ENCODE results near the gene ANKS1B. TPM values are rescaled to one million over a fixed set of nuclear protein-coding genes. Genes with fewer than 3 reads are reported as not detected.

The ANKS1B gene
- total and polyA plus RNA-seq, 4 donors: 0.03 to 3.4 (median 0.53) TPM

DNA sequence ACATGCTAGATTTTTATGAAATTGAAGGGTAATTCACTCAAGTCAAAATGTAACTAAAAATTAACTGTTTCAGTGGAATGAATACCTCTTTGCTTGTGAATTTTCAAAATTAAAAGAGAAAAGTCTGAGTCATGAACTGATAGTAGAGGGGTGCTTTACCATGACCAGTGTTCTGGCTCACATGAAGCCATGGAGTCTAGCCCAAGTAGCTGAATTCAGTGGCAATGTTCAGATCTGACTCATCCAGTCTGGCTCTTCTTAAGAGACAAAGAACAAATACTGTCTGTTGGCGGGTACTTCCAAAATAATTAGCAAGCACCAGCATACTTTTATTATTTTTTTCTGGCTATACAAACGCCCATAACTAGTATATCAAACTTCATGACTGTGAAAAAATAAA lies 703.5 kb downstream of the ANKS1B start:
- no peaks in the 10 kb centered on the region for H3K4me1 ChIP-seq (ENCODE audit: control insufficient read depth in 4 of 4, insufficient read depth in 4 of 4, low read length in 3 of 4)
- DNase-seq (ENCODE audit: low spot score): no peak
- TF ChIP-seq EGR1 (IDR thresholded peaks at IDR 0.05; ENCODE audit: low read depth in 2 of 2): no peak
- TF ChIP-seq FOXA2 (IDR thresholded peaks at IDR 0.05): no peak
- TF ChIP-seq, protein P1, sequence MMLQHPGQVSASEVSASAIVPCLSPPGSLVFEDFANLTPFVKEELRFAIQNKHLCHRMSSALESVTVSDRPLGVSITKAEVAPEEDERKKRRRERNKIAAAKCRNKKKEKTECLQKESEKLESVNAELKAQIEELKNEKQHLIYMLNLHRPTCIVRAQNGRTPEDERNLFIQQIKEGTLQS (IDR thresholded peaks at IDR 0.05): no peak
- TF ChIP-seq ZBTB33 (IDR thresholded peaks at IDR 0.05): no peak
- TF ChIP-seq MAX (IDR thresholded peaks at IDR 0.05): no peak
- TF ChIP-seq FOXA1 (IDR thresholded peaks at IDR 0.05): no peak
- TF ChIP-seq HNF4G (IDR thresholded peaks at IDR 0.05): no peak
- TF ChIP-seq GABPA (IDR thresholded peaks at IDR 0.05 in 1 of 2, conservative IDR thresholded peaks at IDR 0.05 in 1 of 2): no peak
- no peak for TF ChIP-seq TAF1 (conservative IDR thresholded peaks at IDR 0.05)
- no peak for TF ChIP-seq JUND (IDR thresholded peaks at IDR 0.05)
- no peak for TF ChIP-seq REST (IDR thresholded peaks at IDR 0.05)
- WGBS: 68% methylated on average over 2 of the region's 2 CpGs
- no peaks in the 10 kb centered on the region for H3K9me3 ChIP-seq (ENCODE audit: control insufficient read depth in 4 of 4, low read length in 3 of 4)
- no peaks in the 10 kb centered on the region for H3K36me3 ChIP-seq (ENCODE audit: control insufficient read depth in 4 of 4, insufficient read depth in 3 of 4, low read depth in 1 of 4, low read length in 3 of 4)
- no peak overlapping the region for H3K27ac ChIP-seq (ENCODE audit: low read depth in 1 of 2, low read length in 2 of 2)
- no peaks in the 10 kb centered on the region for H3K27me3 ChIP-seq (ENCODE audit: control insufficient read depth in 4 of 4, insufficient read depth in 4 of 4, low read length in 3 of 4)
- H3K4me3 ChIP-seq (ENCODE audit: low read depth in 1 of 3, low read length in 3 of 3): no peak overlapping the region
- no peak overlapping the region for H3K9ac ChIP-seq (ENCODE audit: low read depth in 1 of 2, low read length in 2 of 2)

DNA sequence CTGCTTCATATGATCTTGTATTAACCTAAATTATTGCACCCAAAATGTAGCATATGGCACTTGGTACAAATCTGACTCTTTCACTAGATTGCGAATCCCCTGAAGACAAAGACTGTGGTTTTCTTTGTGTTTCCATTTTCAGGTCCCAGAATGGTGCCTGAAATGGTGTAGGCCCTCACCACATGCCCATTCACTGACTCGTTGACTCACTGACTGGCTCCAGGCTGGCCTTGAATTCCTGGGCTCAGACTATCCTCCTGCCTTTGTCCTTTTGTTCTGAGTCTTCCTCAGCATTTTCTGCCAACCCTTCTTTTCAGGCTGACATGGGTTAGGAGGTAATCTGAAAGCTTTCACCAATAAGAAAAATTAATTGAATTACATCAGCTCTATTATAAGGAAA lies 705.8 kb downstream of the ANKS1B start:
- Histone ChIP-seq H3K9me3 (ENCODE audit: control insufficient read depth in 4 of 4, low read length in 3 of 4) (no peaks in the 10 kb centered on the region), H3K27ac (ENCODE audit: low read depth in 1 of 2, low read length in 2 of 2) (no peak overlapping the region), H3K4me3 (ENCODE audit: low read depth in 1 of 3, low read length in 3 of 3) (no peak overlapping the region), H3K36me3 (ENCODE audit: control insufficient read depth in 4 of 4, insufficient read depth in 3 of 4, low read depth in 1 of 4, low read length in 3 of 4) (no peaks in the 10 kb centered on the region), H3K4me1 (ENCODE audit: control insufficient read depth in 4 of 4, insufficient read depth in 4 of 4, low read length in 3 of 4) (no peaks in the 10 kb centered on the region), H3K27me3 (ENCODE audit: control insufficient read depth in 4 of 4, insufficient read depth in 4 of 4, low read length in 3 of 4) (no peaks in the 10 kb centered on the region), H3K9ac (ENCODE audit: low read depth in 1 of 2, low read length in 2 of 2) (no peak overlapping the region)
- no peak for DNase-seq (ENCODE audit: low spot score)
- 76% methylated on average over 2 of the region's 2 CpGs for WGBS
- TF ChIP-seq FOXA1 (IDR thresholded peaks at IDR 0.05) (no peak), SP1 (IDR thresholded peaks at IDR 0.05) (no peak)
